ENCODE data around the gene ZNF385B. TPM values are rescaled to one million over a fixed set of nuclear protein-coding genes. Genes with fewer than 3 reads are reported as not detected.

The ZNF385B gene
- polyA plus RNA-seq, 1 of the 3 experiments (the other 2 are of a cell fraction), result 0.16 TPM

GRCh38 chr2:179773986-179774385 is 87.4 kb downstream of the ZNF385B start:
- no peak overlapping the region for H3K9ac ChIP-seq
- H3K4me2 ChIP-seq, result no peak overlapping the region
- WGBS (ENCODE audit: low lambda C conversion rate), result 78% methylated on average over 4 of the region's 4 CpGs
- H3K36me3 ChIP-seq (replicated peaks in 1 of 2; ENCODE audit: control insufficient read depth in 1 of 2, insufficient read depth in 2 of 2, low read length in 1 of 2), result no peaks in the 10 kb centered on the region
- CTCF ChIA-PET, result no interaction called here
- DNase-seq, result no peak
- H3K4me1 ChIP-seq (ENCODE audit: control insufficient read depth in 1 of 2, insufficient read depth in 2 of 2, low read depth in 1 of 2, low read length in 1 of 2), result no peaks in the 10 kb centered on the region
- H3K4me3 ChIP-seq (ENCODE audit: low read depth in 2 of 2, low read length in 1 of 2), result no peak overlapping the region
- H2AFZ ChIP-seq (ENCODE audit: low read depth), result no peak overlapping the region
- H3K79me2 ChIP-seq (ENCODE audit: insufficient read depth), result no peaks in the 10 kb centered on the region
- H3F3A ChIP-seq (replicated peaks; ENCODE audit: insufficient read depth), result peaks cover 5% of the 10 kb centered on the region
- no peak overlapping the region for H3K27ac ChIP-seq (ENCODE audit: low read depth in 2 of 2, low read length in 1 of 2)
- POLR2A ChIA-PET, result no interaction called here
- TF ChIP-seq SMC3 (IDR thresholded peaks at IDR 0.05; ENCODE audit: low read depth, low read length), result no peak
- TF ChIP-seq ELF1 (IDR thresholded peaks at IDR 0.05), result no peak
- TF ChIP-seq FOXM1 (IDR thresholded peaks at IDR 0.05; ENCODE audit: low read depth), result no peak
- no peak for TF ChIP-seq CTCF (IDR thresholded peaks at IDR 0.05)
- no peak for TF ChIP-seq USF2 (IDR thresholded peaks at IDR 0.05; ENCODE audit: borderline replicate concordance, low read depth, low read length)
- no peak for TF ChIP-seq TAF1 (IDR thresholded peaks at IDR 0.05; ENCODE audit: borderline replicate concordance, low read depth, low read length)
- TF ChIP-seq MXI1 (IDR thresholded peaks at IDR 0.05; ENCODE audit: low read depth, low read length), result no peak
- no peak for TF ChIP-seq REST (IDR thresholded peaks at IDR 0.05; ENCODE audit: low read depth, low read length)
- no peak for TF ChIP-seq RCOR1 (IDR thresholded peaks at IDR 0.05; ENCODE audit: low read length)
- TF ChIP-seq IRF3 (IDR thresholded peaks at IDR 0.05; ENCODE audit: low read depth, low read length), result no peak
- TF ChIP-seq JUND (IDR thresholded peaks at IDR 0.05), result no peak
- TF ChIP-seq GABPA (IDR thresholded peaks at IDR 0.05; ENCODE audit: low read depth), result no peak
- TF ChIP-seq FOXJ3 (CRISPR knock-in tag; IDR thresholded peaks at IDR 0.05), result no peak
- no peak for TF ChIP-seq EZH2phosphoT487 (IDR thresholded peaks at IDR 0.05; ENCODE audit: borderline replicate concordance, low read depth)
- H3K9me3 ChIP-seq, result no peaks in the 10 kb centered on the region
- H3K9me2 ChIP-seq, result no peaks in the 10 kb centered on the region
- no peaks in the 10 kb centered on the region for H3K27me3 ChIP-seq (ENCODE audit: insufficient read depth)
- no peaks in the 10 kb centered on the region for H4K20me1 ChIP-seq (ENCODE audit: insufficient read depth)
